Cardiac fibroblast (primary cell): ENCODE results near the gene CRAMP1.

Experiments
- DNase-seq, 2 donors: peaks; one replicate each; pipeline versions ENCODE4 v3.0.0 to v3.0.0-alpha.2; 2010; ENCODE audit warnings: low read depth in 2 of 2
- H3K4me3 ChIP-seq, 2 donors: replicated peaks in 1 of 2; 1 replicate in 1 of 2; 2 replicates in 1 of 2; pipeline ENCODE4 v1.5.1; 2011; ENCODE audit warnings: low read depth in 2 of 2, low read length in 2 of 2, mild to moderate bottlenecking in 2 of 2, moderate library complexity in 1 of 2
- CTCF ChIP-seq: IDR thresholded peaks from one replicate; pipeline ENCODE4 v1.5.1; 2011; ENCODE audit warnings: low read depth, mild to moderate bottlenecking, low read length, inconsistent platforms

CRAMP1 gene

GRCh38 chr16:1687427-1688316, 75.5 kb downstream of the CRAMP1 start:
- DNase-seq: no peak
- no peak for TF ChIP-seq CTCF
- H3K4me3 ChIP-seq: no peak overlapping the region

- TF ChIP-seq CTCF: no peak
Measured at GRCh38 chr16:1688807-1689560, 76.8 kb downstream of the CRAMP1 start.

GRCh38 chr16:1689853-1690252, 77.7 kb downstream of the CRAMP1 start:
- H3K4me3 ChIP-seq: no peak overlapping the region
- no peak for TF ChIP-seq CTCF
- DNase-seq: no peak

More at GRCh38 chr16:1688807-1689560, 76.8 kb downstream of the CRAMP1 start:
- peak; percentile 57 to 87 for DNase-seq
- H3K4me3 ChIP-seq: no peak overlapping the region

GRCh38 chr16:1690810-1691209, 78.7 kb downstream of the CRAMP1 start:
- H3K4me3 ChIP-seq: no peak overlapping the region
- no peak for TF ChIP-seq CTCF
- no peak for DNase-seq

- peak; percentile 37 for TF ChIP-seq CTCF
- peak; percentile 29 to 62 for DNase-seq
- H3K4me3 ChIP-seq: no peak overlapping the region
Measured at GRCh38 chr16:1691276-1691675, 79.1 kb downstream of the CRAMP1 start.

GRCh38 chr16:1691956-1692355, 79.8 kb downstream of the CRAMP1 start:
- TF ChIP-seq CTCF: no peak
- DNase-seq: peak; percentile 50 to 93
- H3K4me3 ChIP-seq: no peak overlapping the region
